Retinal pigment epithelial cell (primary cell): Measurements from ENCODE around the gene KCNK6.
"Not testable (repeated sequence)": the region's sequence is repeated elsewhere in the genome, so short reads cannot be mapped to it uniquely, and the experiment has no call there.

Experiments used
- DNase-seq: peaks from one replicate; pipeline ENCODE4 v3.0.0-alpha.2; 2010; ENCODE audit warnings: low read depth
- H3K4me3 ChIP-seq: 2 replicates; pipeline ENCODE4 v1.5.1; 2011; ENCODE audit warnings: mild to moderate bottlenecking, low read length, control low read depth, moderate library complexity
- CTCF ChIP-seq: conservative IDR thresholded peaks from 2 replicates; pipeline ENCODE4 v1.5.1; 2011; ENCODE audit warnings: low read depth, low read length, control low read depth, inconsistent platforms

The KCNK6 gene

GRCh38 chr19:38335949-38336637, 16.4 kb downstream of the KCNK6 start:
- no peak for TF ChIP-seq CTCF
- DNase-seq: peak; percentile 92
- peak overlapping the region; percentile 90 for H3K4me3 ChIP-seq

DNA sequence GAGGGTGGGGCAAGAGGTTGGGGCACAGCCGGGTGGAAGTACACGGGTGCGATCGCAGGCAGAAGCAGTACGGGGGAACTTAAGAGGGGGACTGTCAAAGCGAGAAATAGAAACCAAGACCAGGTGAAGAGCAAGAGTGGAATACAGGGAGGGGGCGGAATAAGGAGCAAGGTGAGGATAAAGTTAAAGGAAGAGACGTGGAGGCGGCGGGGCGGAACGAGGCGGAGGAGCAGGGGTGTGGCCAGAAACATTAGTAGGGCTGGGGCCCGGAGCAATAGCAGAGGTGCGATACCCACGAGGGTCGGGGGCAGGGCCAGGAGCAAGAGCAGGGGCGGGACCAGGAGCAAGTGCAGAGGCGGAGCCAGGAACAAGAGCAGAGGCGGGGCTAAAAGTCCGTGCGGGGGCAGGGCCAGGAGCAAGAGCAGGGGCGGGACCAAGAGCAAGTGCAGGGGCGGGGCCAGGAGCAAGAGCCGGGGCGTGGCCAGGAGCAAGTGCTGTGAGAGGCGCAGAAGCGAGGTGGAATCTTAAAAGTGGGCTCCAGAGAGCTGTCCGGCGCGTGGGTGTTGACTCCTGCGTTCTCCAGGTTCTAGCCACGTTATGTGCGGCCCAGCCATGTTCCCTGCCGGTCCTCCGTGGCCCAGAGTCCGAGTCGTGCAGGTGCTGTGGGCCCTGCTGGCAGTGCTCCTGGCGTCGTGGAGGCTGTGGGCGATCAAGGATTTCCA, 17.2 kb downstream of the KCNK6 start:
- TF ChIP-seq CTCF: no peak

GRCh38 chr19:38337360-38337653, 17.7 kb downstream of the KCNK6 start:
- peak overlapping the region; percentile 90 for H3K4me3 ChIP-seq
- DNase-seq: no peak
- no peak for TF ChIP-seq CTCF

More for the DNA sequence above, 17.2 kb downstream of the KCNK6 start:
- peak overlapping the region; percentile 90 for H3K4me3 ChIP-seq
- peak; percentile 84 for DNase-seq

DNA sequence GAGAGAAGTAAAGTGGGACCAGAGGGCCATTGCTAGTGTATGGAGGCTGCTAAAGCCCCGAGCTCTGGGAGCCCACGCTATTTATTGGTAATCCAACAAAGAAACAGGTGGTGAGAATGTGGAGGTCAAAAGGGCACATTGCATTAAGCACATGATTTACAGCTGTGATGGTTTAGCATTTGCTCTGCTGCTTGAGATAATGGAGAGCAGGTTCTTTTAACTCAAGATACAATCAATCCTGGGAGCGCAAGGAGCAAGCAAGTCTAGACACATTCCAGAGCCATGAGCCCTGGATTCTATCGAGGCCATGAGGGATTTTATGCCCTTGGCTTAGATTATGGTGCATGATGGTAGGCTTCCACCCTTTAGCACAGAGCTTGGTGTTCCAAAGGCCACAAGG, 19.4 kb downstream of the KCNK6 start:
- not testable (repeated sequence) for H3K4me3 ChIP-seq, DNase-seq

DNA sequence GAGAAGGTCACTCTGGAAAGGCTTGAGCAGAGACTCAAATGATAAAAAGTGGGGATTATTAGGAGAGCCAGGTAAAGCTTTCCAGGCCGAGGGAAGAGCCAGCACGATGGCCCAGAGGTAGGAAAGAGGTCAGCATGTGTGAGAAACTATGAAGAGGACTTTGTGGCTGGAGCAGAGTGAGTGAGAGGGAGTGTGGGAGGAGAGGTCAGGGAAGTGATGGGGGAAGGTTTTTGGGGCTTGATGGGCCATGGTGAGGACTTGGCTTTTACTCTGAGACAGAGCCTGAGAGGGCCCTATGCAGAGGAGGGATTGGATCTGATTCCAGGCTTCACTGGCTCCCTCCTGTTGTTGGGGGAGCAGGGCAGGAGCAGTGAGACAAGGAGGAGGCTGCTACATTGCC, 21.3 kb downstream of the KCNK6 start:
- DNase-seq: no peak
- H3K4me3 ChIP-seq: no peak overlapping the region
- no peak for TF ChIP-seq CTCF

- no peak overlapping the region for H3K4me3 ChIP-seq
- no peak for DNase-seq
- TF ChIP-seq CTCF: no peak
Measured at GRCh38 chr19:38346837-38347236, 27.2 kb downstream of the KCNK6 start.

- H3K4me3 ChIP-seq: no peak overlapping the region
- DNase-seq: no peak
- no peak for TF ChIP-seq CTCF
Measured at GRCh38 chr19:38350883-38351282, 31.2 kb downstream of the KCNK6 start.
